GM18951 (cell line): ENCODE measurements around the gene MTHFD1L.

Source experiments
- POLR2A ChIP-seq: IDR thresholded peaks from 4 replicates; pipeline ENCODE4 v1.6.1; 2011; ENCODE audit warnings: mild to moderate bottlenecking; ENCODE audit not compliant: insufficient read length, insufficient read depth; ENCODE audit errors: extremely low read depth
- in situ Hi-C: fragments of 300-500 bp; cut with MboI; formaldehyde crosslinking; loops from one replicate; pipeline ENCODE4 v1.12.0; 2022; ENCODE audit warnings: low sequenced_read_pairs, mixed read lengths, inconsistent platforms; ENCODE audit not compliant: unreplicated experiment

The MTHFD1L gene

GRCh38 chr6:151052021-151052646, 186.6 kb downstream of the MTHFD1L start:
- in situ Hi-C loops = no loop called here
- TF ChIP-seq POLR2A = no peak

DNA sequence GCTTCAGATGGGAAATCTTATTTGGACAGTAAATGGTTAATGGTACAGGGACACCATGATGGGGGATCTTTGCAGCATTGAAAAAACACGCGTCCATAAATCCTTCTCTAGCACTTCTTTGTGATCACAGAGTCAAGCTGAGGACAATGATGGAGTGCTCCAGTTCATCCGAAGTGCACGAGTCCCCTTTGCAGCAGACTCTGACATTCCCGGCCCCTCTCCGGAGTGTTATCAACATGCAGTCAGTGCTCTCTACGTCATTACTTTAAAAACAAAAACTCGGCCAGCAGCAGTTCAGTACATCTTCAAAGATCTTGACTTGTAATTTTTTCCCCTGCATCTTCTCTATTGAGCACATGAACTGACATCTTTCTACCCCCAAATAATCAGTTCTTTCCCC, 188.8 kb downstream of the MTHFD1L start:
- no peak for TF ChIP-seq POLR2A
- in situ Hi-C loops = no loop called here

- no peak for TF ChIP-seq POLR2A
- in situ Hi-C loops = no loop called here
Observed at GRCh38 chr6:151056230-151056907, 190.9 kb downstream of the MTHFD1L start.

GRCh38 chr6:151057061-151057460, 191.6 kb downstream of the MTHFD1L start:
- in situ Hi-C loops = no loop called here
- no peak for TF ChIP-seq POLR2A

- in situ Hi-C loops = no loop called here
- no peak for TF ChIP-seq POLR2A
Observed at GRCh38 chr6:151058021-151058733, 192.7 kb downstream of the MTHFD1L start.

GRCh38 chr6:151059612-151060095, 194.2 kb downstream of the MTHFD1L start:
- no peak for TF ChIP-seq POLR2A
- in situ Hi-C loops = no loop called here

GRCh38 chr6:151060096-151060765, 194.7 kb downstream of the MTHFD1L start:
- in situ Hi-C loops = no loop called here
- no peak for TF ChIP-seq POLR2A

- TF ChIP-seq POLR2A = no peak
Observed at GRCh38 chr6:151060766-151061531, 195.4 kb downstream of the MTHFD1L start.

GRCh38 chr6:151063352-151063751, 197.8 kb downstream of the MTHFD1L start:
- in situ Hi-C loops = no loop called here
- TF ChIP-seq POLR2A = no peak

More at GRCh38 chr6:151060766-151061531, 195.4 kb downstream of the MTHFD1L start:
- in situ Hi-C loops = no loop called here

DNA sequence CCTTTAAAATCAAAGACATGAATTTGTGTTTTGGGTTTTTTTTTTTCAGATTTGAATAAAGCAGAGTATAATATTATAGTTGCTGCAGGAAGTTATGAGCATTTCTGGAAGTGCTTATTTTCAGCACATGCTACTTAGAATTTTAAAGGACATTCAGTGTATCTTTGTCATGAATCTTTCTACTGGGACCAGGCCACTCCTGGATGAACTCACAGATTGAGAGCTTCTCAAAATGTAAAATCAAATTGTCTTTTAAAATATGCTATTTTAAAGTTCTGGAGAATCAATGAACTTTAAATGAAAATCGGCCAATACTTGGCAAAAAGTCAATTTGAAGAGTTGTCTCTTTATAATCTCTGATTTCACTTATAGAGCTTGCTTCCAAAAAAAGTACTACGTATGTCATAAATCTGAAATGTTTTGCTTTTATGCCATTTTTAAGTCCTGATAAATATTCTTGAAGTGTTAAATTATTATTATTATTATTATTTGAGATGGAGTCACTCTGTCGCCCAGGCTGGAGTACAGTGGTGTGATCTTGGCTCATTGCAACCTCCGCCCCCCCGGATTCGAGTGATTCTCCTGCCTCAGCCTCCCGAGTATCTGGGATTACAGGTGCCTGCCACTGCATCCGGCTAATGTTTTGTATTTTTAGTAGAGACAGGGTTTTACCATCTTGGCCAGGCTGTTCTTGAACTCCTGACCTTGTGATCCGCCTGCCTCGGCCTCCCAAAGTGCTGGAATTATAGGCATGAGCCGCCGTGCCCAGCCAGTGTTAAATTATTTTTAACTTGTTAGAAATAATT, 198.5 kb downstream of the MTHFD1L start:
- in situ Hi-C loops = no loop called here
- no peak for TF ChIP-seq POLR2A

DNA sequence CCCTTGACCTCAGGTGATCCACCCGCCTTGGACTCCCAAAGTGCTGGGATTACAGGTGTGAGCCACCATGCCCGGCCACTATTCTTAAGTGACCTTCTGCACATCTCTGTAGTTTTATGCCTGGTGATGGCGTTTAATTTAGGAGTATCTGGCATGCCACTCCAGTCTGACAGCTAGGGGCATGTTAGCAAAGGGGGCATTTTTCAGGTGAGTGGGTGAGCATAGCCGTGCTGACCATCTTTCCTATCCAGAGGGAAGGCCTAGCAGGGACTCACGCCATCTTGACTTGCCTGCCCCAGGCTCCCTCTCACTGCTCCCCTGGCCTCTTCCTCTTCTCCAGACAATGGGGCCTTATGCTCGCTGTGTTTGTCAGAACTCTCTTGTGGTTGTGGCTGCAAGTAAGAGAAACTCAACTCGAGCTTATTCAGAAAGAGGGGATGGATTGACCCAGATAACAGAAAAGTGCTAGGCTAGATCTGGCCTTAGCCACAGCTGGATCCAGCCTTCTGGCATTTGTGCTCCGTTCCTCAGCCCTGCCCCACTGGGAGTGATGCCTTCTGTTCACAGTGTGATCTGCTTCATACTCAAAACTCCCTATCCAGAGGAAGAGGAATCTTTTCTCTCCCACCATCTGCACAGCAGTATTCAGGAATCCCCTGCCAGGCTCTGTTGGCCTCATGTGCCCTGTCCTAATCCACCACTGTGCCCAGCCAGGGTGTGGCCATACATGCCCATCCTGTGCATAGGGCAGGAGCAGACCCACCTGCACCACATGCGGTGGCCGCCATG, 199.7 kb downstream of the MTHFD1L start:
- in situ Hi-C loops = no loop called here
- TF ChIP-seq POLR2A = no peak
